ENCODE data around the gene TTLL12.
A peak's percentile ranks its signal among the peaks of the same experiment; 100 is the strongest.

Gene TTLL12

DNA sequence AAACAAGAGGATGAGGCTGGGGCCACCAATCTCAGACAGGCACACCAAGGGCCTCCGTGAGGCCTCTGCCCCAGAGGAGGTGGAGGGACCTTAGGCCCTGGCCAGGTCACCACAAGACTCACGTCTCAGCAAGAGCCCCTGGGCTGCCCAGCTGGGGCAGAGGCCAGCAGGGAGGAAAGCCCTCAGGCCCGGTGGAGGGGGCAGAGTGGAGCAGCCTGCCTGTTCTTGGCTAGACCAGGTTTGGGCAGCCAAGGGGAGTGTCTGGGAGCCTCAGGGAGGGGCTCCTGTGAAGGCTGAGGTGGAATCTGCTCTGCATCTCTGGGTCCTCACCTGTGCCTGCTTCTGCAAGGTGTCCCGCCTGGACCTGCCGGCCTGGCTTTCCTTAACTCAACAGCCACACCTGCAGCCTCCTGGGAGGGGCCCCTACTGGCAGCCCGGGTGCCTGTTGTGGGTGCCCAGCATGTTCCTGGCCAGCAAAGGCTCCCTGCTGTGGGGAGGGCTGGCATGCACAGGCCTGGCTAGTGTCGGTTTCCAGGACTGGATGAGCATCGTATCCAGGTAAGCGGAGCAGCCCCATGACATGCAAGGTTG, 11.9 kb downstream of the TTLL12 start:
- H3K4me3 ChIP-seq (ENCODE audit: low read length): no peak overlapping the region
- TF ChIP-seq, protein P1, sequence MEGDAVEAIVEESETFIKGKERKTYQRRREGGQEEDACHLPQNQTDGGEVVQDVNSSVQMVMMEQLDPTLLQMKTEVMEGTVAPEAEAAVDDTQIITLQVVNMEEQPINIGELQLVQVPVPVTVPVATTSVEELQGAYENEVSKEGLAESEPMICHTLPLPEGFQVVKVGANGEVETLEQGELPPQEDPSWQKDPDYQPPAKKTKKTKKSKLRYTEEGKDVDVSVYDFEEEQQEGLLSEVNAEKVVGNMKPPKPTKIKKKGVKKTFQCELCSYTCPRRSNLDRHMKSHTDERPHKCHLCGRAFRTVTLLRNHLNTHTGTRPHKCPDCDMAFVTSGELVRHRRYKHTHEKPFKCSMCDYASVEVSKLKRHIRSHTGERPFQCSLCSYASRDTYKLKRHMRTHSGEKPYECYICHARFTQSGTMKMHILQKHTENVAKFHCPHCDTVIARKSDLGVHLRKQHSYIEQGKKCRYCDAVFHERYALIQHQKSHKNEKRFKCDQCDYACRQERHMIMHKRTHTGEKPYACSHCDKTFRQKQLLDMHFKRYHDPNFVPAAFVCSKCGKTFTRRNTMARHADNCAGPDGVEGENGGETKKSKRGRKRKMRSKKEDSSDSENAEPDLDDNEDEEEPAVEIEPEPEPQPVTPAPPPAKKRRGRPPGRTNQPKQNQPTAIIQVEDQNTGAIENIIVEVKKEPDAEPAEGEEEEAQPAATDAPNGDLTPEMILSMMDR (IDR thresholded peaks at IDR 0.05; ENCODE audit: insufficient read depth, low read depth, low read length, missing control alignments): peak; percentile 44
- peak; percentile 67 for DNase-seq (ENCODE audit: low read depth)

- TF ChIP-seq, protein P1 (IDR thresholded peaks at IDR 0.05; ENCODE audit: insufficient read depth, low read depth, low read length, missing control alignments): no peak
- H3K4me3 ChIP-seq (ENCODE audit: low read length): no peak overlapping the region
- no peak for DNase-seq (ENCODE audit: low read depth)
Observed at GRCh38 chr22:43173976-43174720, 12.8 kb downstream of the TTLL12 start.

DNA sequence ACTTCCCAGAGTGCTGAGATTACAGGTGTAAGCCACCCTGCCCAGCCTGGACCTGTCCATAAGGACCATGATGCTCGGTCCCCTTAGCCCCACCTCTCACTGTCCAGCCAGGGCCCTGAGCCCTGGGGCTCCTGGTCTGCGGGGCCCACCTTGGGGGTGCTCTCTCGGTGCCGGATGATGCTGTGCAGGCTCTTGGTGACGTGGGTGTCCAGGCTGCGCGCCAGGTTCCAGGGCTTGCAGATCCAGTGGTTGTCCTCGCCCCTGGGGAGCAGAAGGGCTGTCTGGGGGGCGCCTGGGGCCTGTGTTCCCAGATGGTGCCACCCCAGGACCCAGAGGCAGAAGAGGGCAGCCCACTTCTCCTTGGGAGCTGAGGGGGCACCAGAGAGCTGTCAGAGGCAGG, 13.4 kb downstream of the TTLL12 start:
- no peak for DNase-seq (ENCODE audit: low read depth)
- no peak overlapping the region for H3K4me3 ChIP-seq (ENCODE audit: low read length)
- TF ChIP-seq, protein P1 (IDR thresholded peaks at IDR 0.05; ENCODE audit: insufficient read depth, low read depth, low read length, missing control alignments): no peak

GRCh38 chr22:43172191-43172590, 14.7 kb downstream of the TTLL12 start:
- TF ChIP-seq, protein P1 (IDR thresholded peaks at IDR 0.05; ENCODE audit: insufficient read depth, low read depth, low read length, missing control alignments): no peak
- H3K4me3 ChIP-seq (ENCODE audit: low read length): no peak overlapping the region
- no peak for DNase-seq (ENCODE audit: low read depth)

- TF ChIP-seq, protein P1 (IDR thresholded peaks at IDR 0.05; ENCODE audit: insufficient read depth, low read depth, low read length, missing control alignments): no peak
- no peak overlapping the region for H3K4me3 ChIP-seq (ENCODE audit: low read length)
- DNase-seq (ENCODE audit: low read depth): no peak
Observed at GRCh38 chr22:43171607-43172006, 15.3 kb downstream of the TTLL12 start.

- DNase-seq (ENCODE audit: low read depth): no peak
- no peak overlapping the region for H3K4me3 ChIP-seq (ENCODE audit: low read length)
- TF ChIP-seq, protein P1 (IDR thresholded peaks at IDR 0.05; ENCODE audit: insufficient read depth, low read depth, low read length, missing control alignments): no peak
Observed at GRCh38 chr22:43171019-43171491, 15.9 kb downstream of the TTLL12 start.

Data from epithelial cell of esophagus (primary cell).